HG02943 (cell line): ENCODE results near the gene SH3TC2.

Experiments used
- ATAC-seq: cut with Tn5 transposase; IDR thresholded peaks from one replicate; pipeline ENCODE4 v1.9.1; 2021; ENCODE audit warnings: mild to moderate bottlenecking, low read depth, moderate library complexity; ENCODE audit not compliant: unreplicated experiment

SH3TC2 gene

GRCh38 chr5:149004559-149004958 is 58.3 kb downstream of the SH3TC2 start:
- ATAC-seq = no peak

GRCh38 chr5:149002761-149003689 is 59.8 kb downstream of the SH3TC2 start:
- ATAC-seq = no peak

- no peak for ATAC-seq
These were observed 60.8 kb downstream of the SH3TC2 start for GRCh38 chr5:149002053-149002452.

- ATAC-seq = no peak
These were observed 61.7 kb downstream of the SH3TC2 start for GRCh38 chr5:149001162-149001561.

GRCh38 chr5:148999741-149000140 is 63.1 kb downstream of the SH3TC2 start:
- ATAC-seq = no peak

- no peak for ATAC-seq
These were observed 64.6 kb downstream of the SH3TC2 start for GRCh38 chr5:148998174-148998797.

GRCh38 chr5:148996270-148996669 is 66.6 kb downstream of the SH3TC2 start:
- ATAC-seq = no peak

GRCh38 chr5:148995791-148996190 is 67.1 kb downstream of the SH3TC2 start:
- no peak for ATAC-seq

- no peak for ATAC-seq
These were observed 69.5 kb downstream of the SH3TC2 start for GRCh38 chr5:148993283-148993936.

GRCh38 chr5:148992265-148992664 is 70.6 kb downstream of the SH3TC2 start:
- ATAC-seq = no peak

- no peak for ATAC-seq
These were observed 71.3 kb downstream of the SH3TC2 start for GRCh38 chr5:148991566-148991965.

- no peak for ATAC-seq
These were observed 72.0 kb downstream of the SH3TC2 start for GRCh38 chr5:148990817-148991216.

GRCh38 chr5:148989567-148989966 is 73.3 kb downstream of the SH3TC2 start:
- no peak for ATAC-seq

- no peak for ATAC-seq
These were observed 74.5 kb downstream of the SH3TC2 start for GRCh38 chr5:148988328-148988727.

GRCh38 chr5:148986636-148987035 is 76.2 kb downstream of the SH3TC2 start:
- ATAC-seq = no peak

- no peak for ATAC-seq
These were observed 78.5 kb downstream of the SH3TC2 start for GRCh38 chr5:148984345-148984744.

GRCh38 chr5:148981353-148981752 is 81.5 kb downstream of the SH3TC2 start:
- ATAC-seq = no peak

GRCh38 chr5:148980731-148981130 is 82.1 kb downstream of the SH3TC2 start:
- ATAC-seq = no peak

- ATAC-seq = no peak
These were observed 83.7 kb downstream of the SH3TC2 start for GRCh38 chr5:148979083-148979723.

GRCh38 chr5:148978370-148979082 is 84.3 kb downstream of the SH3TC2 start:
- ATAC-seq = no peak
